Hematopoietic multipotent progenitor cell treated with erythropoietin and hydrocortisone succinate and interleukin-3 and kit ligand, for 17 days (in vitro differentiated cells): ENCODE results near the gene CNTN5.

Source experiments
- DNase-seq: peaks from one replicate; pipeline ENCODE4 v3.0.0-alpha.2; 2015; ENCODE audit warnings: low spot score

CNTN5 gene

GRCh38 chr11:99170591-99170990 is 149.8 kb downstream of the CNTN5 start:
- no peak for DNase-seq

- no peak for DNase-seq
Measured at GRCh38 chr11:99171330-99171729, 150.6 kb downstream of the CNTN5 start.

- DNase-seq = no peak
Measured at GRCh38 chr11:99176430-99176829, 155.7 kb downstream of the CNTN5 start.

GRCh38 chr11:99177446-99177845 is 156.7 kb downstream of the CNTN5 start:
- DNase-seq = no peak

DNA sequence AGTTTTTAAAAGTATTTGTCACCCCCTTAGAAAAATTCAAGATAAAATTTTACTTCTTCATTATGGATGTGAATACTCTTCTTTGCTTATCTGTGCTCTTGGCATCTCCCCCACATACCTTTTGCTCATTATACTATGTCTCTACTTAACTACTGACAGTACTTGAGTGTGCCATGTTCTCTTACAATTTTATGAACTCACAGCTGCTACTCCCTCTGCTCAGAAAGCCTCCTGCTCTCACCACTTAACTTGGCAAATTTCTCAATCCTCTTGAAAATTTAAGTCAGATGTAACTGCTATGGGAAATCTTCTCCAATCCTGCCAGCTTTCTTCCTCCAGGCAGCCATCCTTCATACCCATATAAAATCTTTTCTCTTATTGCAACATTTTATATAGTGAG is 163.4 kb downstream of the CNTN5 start:
- no peak for DNase-seq

DNA sequence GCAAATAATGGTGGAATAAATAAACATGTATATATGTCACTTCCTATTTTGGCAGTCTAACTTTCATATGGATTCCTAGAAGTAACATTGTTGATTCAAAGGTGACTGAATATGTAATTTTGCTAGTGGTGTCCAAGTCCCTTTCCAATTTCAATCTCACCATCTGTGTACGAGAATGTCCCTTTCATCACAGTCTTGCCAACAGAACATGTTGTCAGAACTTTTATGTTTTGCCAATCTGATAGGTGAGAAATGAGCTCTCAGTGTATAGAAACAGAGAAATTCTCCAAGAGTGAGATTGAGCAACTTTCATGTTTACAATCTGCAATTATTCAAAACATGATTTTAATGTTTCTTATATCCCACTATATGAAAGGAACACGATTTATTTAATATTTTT is 167.5 kb downstream of the CNTN5 start:
- DNase-seq = no peak

DNA sequence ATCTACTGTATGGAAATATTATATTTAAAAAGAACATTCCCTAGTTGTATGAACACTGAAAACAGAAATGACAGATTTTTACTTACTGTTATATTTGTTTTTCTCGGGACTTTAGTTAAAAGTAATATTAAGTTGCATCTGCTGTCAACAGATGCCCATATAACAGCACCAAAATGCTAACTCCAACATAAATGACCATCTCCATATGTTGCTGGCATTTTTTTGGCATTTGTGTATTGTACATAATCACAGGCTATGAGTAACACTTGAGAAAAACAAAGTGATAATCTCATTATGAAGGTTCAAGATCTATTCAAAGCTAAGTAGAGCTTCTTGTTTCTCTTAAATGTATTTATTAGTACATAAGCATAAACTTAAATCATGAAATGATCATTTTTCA is 172.0 kb downstream of the CNTN5 start:
- no peak for DNase-seq

DNA sequence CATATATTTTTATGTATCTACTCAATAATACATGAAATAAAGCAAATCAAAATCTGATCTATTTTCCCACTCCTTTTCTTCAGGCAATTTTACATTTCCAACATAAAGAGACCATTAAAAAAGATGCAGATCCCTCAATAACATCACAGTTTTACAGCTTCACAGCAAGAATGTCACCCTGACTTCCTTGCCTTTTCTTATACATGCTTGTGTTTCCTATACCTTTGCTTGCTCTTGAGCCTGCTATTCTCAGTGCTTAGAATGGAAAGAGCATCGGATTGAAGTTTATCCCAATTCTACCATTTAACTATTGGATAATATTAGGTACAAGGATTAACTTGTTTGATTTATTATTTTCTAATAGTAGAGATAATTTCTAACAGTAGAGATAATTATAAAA is 176.7 kb downstream of the CNTN5 start:
- no peak for DNase-seq

DNA sequence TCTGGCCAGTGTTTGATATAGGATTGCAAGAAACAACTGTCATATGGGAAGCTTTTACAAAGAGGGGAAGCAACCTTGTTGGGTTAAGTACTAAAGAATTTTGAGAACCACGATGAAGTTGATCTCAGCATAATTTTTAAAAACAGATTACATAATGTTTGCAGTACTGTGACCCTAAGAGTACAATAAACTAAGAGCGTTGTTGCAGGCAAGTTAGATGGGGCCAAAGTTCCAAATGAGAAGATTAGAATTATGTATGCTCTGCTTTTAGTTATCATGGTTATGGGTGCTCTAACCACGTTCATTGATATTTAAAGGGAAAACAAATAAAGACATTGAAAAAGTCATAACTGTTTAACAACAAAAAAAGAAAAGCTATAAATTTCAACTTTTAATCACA is 177.5 kb downstream of the CNTN5 start:
- no peak for DNase-seq

DNA sequence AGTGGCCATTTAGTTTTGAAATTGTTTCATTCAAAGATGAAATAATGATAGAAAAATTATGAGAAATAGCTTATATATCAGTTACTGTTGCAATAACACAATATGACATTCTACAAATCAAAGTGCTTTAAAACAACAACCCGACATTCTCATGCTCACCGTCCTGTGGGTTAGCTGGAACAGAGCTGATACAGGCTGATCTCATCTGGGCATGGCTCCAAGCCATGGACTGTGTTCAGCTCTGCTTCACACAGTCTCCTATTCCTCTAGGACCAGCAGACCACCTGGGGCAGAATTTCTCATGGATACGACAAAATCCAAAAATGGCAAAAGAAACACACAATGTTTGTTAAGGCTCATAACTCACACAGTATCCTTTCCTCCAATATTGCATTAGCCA is 178.6 kb downstream of the CNTN5 start:
- DNase-seq = no peak

DNA sequence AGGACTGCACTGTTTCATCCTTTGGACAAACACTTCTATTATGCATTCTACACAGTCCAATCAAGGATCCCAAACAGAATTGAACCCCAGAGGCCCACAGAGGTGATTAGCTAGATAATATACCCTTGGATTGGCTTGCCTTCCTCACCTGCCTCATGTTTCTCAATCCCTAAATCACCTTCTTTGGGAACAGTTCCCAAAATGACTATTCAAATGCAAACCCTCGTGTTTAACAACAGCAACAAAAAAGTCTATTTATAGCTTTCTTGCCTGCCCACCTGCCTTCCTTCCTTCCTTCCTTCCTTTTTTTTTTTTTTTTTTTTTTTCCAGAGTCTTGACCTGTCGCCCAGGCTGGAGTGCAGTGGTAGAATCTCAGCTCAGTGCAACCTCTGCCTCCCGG is 180.0 kb downstream of the CNTN5 start:
- DNase-seq = no peak

GRCh38 chr11:99208813-99209212 is 188.1 kb downstream of the CNTN5 start:
- DNase-seq = no peak

- DNase-seq = no peak
Measured at GRCh38 chr11:99229544-99229943, 208.8 kb downstream of the CNTN5 start.

- DNase-seq = no peak
Measured at GRCh38 chr11:99234534-99234933, 213.8 kb downstream of the CNTN5 start.

DNA sequence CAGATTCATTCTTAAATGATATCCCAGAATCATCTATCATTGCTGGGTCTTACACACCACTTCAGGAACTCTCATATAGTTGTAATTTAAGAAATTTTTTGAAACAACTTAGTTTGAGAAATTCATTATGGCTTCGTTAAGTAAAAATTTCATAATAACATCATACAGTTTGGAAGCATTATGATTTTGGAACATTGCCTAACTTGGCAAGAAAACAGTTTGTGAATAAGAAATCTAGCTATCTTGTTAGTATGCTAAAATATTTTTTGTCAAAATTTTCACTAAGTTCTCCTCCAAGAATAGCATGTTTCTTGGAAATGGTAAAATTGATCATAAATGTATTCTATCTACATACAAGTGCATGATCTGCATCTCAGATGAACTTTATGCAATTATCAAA is 217.7 kb downstream of the CNTN5 start:
- DNase-seq = no peak

GRCh38 chr11:99240192-99241030 is 219.7 kb downstream of the CNTN5 start:
- DNase-seq = no peak

- DNase-seq = no peak
Measured at GRCh38 chr11:99241066-99241465, 220.3 kb downstream of the CNTN5 start.

DNA sequence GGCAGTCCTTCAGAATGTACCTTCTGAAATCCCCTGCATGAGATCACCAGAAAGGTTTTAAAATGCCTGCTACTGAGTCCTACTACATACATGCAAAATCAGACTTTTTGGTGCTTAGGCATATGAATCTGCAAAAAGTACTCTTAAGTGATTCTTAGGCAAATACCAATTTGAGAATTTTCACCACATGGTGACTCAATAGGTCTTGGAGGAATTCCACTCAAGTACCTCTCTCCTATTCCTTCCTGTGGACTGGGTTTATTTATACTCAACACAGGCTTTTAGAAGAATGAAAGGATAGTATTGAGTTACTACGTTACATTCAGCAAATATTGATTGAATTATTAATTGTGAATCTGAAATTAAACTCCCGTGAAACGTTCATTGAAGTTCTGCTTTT is 223.9 kb downstream of the CNTN5 start:
- DNase-seq = no peak

DNA sequence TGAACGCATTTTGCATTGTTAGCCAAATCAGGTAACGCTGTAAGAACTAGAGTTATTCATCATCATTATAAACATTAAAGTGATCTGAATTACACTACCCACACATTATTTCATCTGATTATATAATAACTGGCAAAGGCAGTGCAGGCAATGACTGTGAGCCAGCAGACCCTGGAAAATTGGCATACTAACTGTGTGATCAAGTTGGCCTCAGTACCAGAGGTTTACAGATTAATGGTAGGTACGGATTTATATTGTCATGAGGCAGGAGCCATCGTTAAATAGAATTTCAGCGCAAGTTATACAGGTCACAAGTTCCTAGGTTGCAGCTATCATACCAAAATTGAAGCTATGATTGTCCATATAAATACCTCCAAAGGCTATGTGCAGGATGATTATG is 225.4 kb downstream of the CNTN5 start:
- no peak for DNase-seq

- DNase-seq = no peak
Measured at GRCh38 chr11:99256614-99257013, 235.9 kb downstream of the CNTN5 start.

GRCh38 chr11:99257131-99257530 is 236.4 kb downstream of the CNTN5 start:
- no peak for DNase-seq

DNA sequence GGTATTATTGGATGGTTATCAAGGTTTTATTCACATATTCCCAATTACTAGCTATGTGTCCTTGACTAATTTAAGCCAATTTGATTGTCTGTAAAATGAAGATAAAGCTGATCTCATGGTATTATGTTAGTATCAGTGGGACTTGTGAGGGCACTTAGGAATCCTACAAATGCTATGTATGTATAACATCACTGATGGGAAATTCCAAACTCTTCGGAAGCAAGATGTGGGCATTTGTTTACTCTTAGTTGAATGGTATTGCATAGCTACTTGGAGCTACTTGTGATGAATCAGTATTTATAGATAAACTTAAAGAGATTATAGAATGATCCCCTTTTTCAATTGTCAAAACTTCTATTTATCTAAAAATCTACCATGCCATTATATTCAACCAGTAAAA is 239.9 kb downstream of the CNTN5 start:
- no peak for DNase-seq

GRCh38 chr11:99268886-99269285 is 248.1 kb downstream of the CNTN5 start:
- DNase-seq = no peak

GRCh38 chr11:99271527-99271926 is 250.8 kb downstream of the CNTN5 start:
- no peak for DNase-seq
